GM12874 (cell line): ENCODE measurements around the gene CHGA.

Source experiments
- TF ChIP-seq, protein P1 (sequence below): IDR thresholded peaks from 2 replicates; pipeline ENCODE4 v1.5.1; 2011; ENCODE audit warnings: low read depth, mild to moderate bottlenecking, control low read depth, low read length, moderate library complexity; ENCODE audit not compliant: insufficient read depth

The CHGA gene

GRCh38 chr14:92917956-92918355, 5.0 kb upstream of the CHGA start:
- TF ChIP-seq, protein P1, sequence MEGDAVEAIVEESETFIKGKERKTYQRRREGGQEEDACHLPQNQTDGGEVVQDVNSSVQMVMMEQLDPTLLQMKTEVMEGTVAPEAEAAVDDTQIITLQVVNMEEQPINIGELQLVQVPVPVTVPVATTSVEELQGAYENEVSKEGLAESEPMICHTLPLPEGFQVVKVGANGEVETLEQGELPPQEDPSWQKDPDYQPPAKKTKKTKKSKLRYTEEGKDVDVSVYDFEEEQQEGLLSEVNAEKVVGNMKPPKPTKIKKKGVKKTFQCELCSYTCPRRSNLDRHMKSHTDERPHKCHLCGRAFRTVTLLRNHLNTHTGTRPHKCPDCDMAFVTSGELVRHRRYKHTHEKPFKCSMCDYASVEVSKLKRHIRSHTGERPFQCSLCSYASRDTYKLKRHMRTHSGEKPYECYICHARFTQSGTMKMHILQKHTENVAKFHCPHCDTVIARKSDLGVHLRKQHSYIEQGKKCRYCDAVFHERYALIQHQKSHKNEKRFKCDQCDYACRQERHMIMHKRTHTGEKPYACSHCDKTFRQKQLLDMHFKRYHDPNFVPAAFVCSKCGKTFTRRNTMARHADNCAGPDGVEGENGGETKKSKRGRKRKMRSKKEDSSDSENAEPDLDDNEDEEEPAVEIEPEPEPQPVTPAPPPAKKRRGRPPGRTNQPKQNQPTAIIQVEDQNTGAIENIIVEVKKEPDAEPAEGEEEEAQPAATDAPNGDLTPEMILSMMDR, result no peak

- TF ChIP-seq, protein P1, result no peak
These were observed 2.9 kb upstream of the CHGA start for GRCh38 chr14:92920001-92920400.

GRCh38 chr14:92922155-92922735, 705 bp upstream of the CHGA start:
- TF ChIP-seq, protein P1, result no peak

DNA sequence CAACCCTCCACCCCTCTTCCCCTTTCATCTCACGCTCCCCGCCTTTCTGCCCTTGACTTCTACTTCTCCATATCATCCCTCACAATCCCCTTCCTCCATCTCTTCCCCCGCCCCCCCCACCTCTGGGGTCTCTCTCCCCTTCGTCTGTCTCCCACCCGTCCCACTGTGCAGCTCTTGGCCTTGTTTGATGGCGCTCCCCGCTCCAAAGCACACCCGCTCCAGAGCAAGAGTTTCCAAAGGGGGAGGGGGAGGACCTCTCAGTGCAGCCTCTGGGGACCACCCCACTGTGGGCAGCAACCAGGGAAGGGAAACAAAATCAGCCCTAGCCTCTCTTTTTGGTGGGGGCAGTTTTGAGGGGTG, 774 bp downstream of the CHGA start:
- TF ChIP-seq, protein P1, result no peak

DNA sequence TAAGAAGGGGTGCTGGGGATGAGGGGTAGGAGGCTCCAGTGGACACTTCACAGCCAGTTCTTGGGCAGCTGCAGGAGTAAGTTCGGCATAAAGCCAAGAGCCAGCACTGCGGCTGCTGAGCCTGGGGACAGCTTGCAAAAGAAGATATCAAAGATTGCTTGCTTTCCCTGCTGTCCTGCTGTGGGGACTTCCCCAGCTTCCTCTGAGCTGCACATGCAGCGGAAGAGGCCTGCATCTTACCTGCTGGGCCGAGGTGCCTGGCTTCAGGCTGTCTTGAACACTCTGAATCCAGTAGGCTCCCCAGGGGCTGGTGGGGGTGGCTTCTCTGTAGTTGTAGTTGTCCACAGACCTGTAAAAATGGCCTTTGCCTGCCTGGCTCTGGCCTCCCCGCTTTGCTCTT, 1.3 kb downstream of the CHGA start:
- TF ChIP-seq, protein P1, result no peak

GRCh38 chr14:92925446-92925845, 2.5 kb downstream of the CHGA start:
- TF ChIP-seq, protein P1, result no peak

DNA sequence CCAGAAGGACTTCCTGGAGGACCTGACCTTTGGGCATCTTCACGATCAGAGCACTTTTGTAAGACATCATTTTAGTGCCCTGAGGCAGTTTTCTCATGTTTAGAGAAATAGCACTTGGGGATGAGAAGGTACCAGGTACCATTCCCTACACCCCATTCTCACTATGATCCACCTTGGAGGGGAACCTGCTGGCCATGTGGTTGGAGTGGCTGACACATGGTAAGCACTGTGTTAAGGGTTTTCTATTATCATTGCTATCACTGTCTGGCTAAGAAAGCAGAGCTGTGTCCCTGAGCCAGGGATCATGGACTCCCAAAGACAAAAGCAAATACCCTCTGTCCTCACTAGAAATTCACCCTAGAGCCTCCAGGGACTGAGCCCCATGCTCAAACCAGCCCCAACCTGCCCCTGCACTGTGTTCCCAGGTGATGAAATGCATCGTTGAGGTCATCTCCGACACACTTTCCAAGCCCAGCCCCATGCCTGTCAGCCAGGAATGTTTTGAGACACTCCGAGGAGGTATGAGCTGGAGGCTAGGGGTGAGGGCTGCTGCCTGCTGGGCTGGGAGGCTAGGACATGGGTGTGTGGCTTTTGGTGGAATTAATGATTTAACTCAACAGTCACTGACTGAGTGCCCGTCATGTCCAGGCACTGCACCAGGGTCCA, 3.4 kb downstream of the CHGA start:
- TF ChIP-seq, protein P1, result no peak
